ENCODE results near the gene ONECUT2. TPM values are rescaled to one million over a fixed set of nuclear protein-coding genes. Genes with fewer than 3 reads are reported as not detected.

ONECUT2 gene
- total RNA-seq: not detected in 2 replicates

DNA sequence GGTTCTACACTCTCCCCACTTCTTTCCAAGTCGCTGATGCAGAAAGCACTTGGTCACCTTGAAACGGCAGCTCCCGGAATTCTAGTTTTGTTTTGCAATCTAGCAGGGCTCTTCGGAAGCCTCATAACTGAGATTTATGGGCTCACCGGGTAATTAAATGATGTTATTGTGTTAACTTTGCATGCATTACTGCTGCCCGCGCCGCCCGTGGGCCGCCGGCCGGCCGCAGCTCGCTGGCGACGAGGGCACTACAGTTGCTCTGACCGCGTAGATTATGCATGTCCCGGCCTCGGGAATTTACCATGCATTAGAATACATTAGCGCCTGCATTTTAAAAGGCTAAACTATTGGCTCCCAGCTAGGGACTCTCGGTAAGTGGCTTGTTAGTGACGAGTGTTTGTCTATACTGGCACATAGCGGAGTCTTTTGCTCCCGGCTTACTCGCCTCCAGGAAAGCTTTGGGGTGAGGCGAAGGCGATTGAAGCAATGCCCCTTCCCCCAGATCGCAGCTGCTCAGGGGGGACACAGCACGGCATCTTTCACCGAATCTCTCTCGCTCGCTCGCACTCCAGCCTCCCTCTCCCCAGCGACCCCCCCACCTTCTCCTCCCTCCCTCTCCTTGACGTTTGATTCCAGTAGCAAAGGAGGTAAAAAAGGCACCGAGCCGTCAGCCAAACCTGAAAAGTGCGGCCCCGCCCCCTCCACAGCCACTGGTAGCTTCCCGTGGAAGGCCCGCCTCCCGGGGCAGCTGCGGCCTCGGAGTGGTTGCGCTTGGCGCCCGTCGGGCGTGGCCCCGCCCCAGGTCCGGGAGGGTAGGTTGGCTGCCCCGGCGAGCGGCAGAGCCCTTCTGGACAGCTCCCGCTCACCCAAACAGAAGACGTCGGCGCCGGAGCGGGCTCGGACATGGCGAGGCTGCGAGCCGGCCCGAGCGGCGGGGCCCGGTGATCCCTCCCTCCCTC lies at the start of gene ONECUT2:
Gene ONECUT2 (plus strand): TSS at position 839 of the 959 bp plus-strand sequence. CDS start 343 bp downstream, outside the sequence.

Other genes starting within 250 kb of the ONECUT2 start
- gene ST8SIA3, start 82.8 kb upstream of the ONECUT2 start, total RNA-seq: not detected in 2 replicates
- 22.1 and 39.0 TPM in 2 replicates for gene FECH, start 151.3 kb downstream of the ONECUT2 start, total RNA-seq
- 99.5 and 117 TPM in 2 replicates for gene NARS1, start 186.5 kb downstream of the ONECUT2 start, total RNA-seq

Data from pericardium fibroblast (primary cell).